ENCODE results near the gene SNAPC4. TPM values are rescaled to one million over a fixed set of nuclear protein-coding genes. Genes with fewer than 3 reads are reported as not detected.
"Not testable (repeated sequence)": the region's sequence is repeated elsewhere in the genome, so short reads cannot be mapped to it uniquely, and the experiment has no call there.

Gene SNAPC4
- total RNA-seq, 2 donors from 2014 or later: 18.0 to 18.7 TPM

DNA sequence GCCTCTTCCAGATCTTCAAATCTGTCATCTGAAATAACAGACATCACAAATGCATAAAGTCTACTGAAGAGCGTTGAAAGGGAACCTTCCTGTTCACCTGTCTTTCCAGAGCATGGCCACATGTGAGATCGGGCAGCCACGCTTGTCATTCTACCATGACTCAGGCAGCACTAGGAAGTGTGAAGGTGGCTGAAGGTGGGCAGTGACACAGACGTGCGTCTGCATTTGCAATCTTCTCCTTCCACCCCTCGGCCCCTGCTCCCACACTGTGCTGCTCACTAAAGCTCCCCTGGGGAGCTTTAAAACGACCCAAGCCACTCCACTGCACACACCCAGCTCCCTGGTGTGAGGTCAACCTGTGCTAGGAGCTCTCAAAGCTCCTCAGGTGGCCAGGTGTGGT, 7.9 kb upstream of the SNAPC4 start:
- Mint-ChIP-seq H3K4me1 (peaks cover 20% of the 10 kb centered on the region), H3K27ac (no peak overlapping the region), H3K9me3 (no peaks in the 10 kb centered on the region), H3K4me3 (peak overlapping the region; percentile 88), H3K36me3 (ENCODE audit: low read depth) (peaks cover 53% of the 10 kb centered on the region), H3K27me3 (ENCODE audit: insufficient read depth) (no peaks in the 10 kb centered on the region)
- no peak overlapping the region for H3K9ac ChIP-seq (ENCODE audit: extremely low read depth, low read length, poor library complexity, severe bottlenecking)
- DNase-seq: no peak
- peaks cover 5% of the 10 kb centered on the region for H3K4me1 ChIP-seq (ENCODE audit: control insufficient read depth, insufficient read depth, low read length)
- H3K4me3 ChIP-seq (ENCODE audit: low read length): no peak overlapping the region
- H3K27ac ChIP-seq (ENCODE audit: low read depth, low read length): no peak overlapping the region
- peaks cover 51% of the 10 kb centered on the region for H3K36me3 ChIP-seq (ENCODE audit: control insufficient read depth, insufficient read depth, low read length)
- TF ChIP-seq, protein P1, sequence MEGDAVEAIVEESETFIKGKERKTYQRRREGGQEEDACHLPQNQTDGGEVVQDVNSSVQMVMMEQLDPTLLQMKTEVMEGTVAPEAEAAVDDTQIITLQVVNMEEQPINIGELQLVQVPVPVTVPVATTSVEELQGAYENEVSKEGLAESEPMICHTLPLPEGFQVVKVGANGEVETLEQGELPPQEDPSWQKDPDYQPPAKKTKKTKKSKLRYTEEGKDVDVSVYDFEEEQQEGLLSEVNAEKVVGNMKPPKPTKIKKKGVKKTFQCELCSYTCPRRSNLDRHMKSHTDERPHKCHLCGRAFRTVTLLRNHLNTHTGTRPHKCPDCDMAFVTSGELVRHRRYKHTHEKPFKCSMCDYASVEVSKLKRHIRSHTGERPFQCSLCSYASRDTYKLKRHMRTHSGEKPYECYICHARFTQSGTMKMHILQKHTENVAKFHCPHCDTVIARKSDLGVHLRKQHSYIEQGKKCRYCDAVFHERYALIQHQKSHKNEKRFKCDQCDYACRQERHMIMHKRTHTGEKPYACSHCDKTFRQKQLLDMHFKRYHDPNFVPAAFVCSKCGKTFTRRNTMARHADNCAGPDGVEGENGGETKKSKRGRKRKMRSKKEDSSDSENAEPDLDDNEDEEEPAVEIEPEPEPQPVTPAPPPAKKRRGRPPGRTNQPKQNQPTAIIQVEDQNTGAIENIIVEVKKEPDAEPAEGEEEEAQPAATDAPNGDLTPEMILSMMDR (conservative IDR thresholded peaks at IDR 0.05): no peak
- 95 to 100% methylated on average over 2 to 7 of the region's 7 CpGs for WGBS, 2 experiments (ENCODE audit: insufficient coverage in 1 of 2, insufficient read length in 1 of 2)
- H3K9me3 ChIP-seq (ENCODE audit: control insufficient read depth, low read length): no peaks in the 10 kb centered on the region
- no peaks in the 10 kb centered on the region for H3K27me3 ChIP-seq (ENCODE audit: control insufficient read depth, insufficient read depth, low read length, poor library complexity, severe bottlenecking)

DNA sequence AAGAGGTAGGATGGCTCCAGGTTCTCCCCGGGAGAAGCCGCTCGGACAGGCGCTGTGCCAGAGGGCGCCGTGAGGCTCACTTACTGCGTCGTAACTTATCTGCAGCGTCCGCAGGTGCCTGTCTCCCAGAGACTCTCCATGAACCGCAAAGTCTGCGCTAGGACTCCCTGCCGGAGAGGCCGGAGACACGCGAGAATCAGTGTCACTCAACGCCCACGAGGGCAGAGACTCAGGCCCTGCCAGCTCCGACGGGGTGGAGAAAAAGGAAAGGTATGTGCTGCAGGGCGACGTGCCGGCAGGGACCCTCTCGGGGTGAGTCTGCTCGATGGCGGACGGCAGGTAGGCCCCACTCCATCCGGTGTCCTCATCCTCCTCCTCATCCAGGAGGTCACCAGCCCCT, 7.1 kb upstream of the SNAPC4 start:
- H3K4me1 ChIP-seq (ENCODE audit: control insufficient read depth, insufficient read depth, low read length); H3K9ac ChIP-seq (ENCODE audit: extremely low read depth, low read length, poor library complexity, severe bottlenecking); H3K27me3 ChIP-seq (ENCODE audit: control insufficient read depth, insufficient read depth, low read length, poor library complexity, severe bottlenecking); H3K27ac Mint-ChIP-seq; H3K9me3 ChIP-seq (ENCODE audit: control insufficient read depth, low read length); H3K4me3 Mint-ChIP-seq; DNase-seq; H3K27me3 Mint-ChIP-seq (ENCODE audit: insufficient read depth); H3K27ac ChIP-seq (ENCODE audit: low read depth, low read length); H3K4me3 ChIP-seq (ENCODE audit: low read length); H3K9me3 Mint-ChIP-seq: not testable (repeated sequence)
- WGBS, 2 experiments (ENCODE audit: insufficient coverage in 1 of 2, insufficient read length in 1 of 2): 95 to 96% methylated on average over 19 to 28 of the region's 28 CpGs
- Mint-ChIP-seq H3K36me3 (ENCODE audit: low read depth) (peaks cover 51% of the 10 kb centered on the region), H3K4me1 (peaks cover 20% of the 10 kb centered on the region)
- peaks cover 50% of the 10 kb centered on the region for H3K36me3 ChIP-seq (ENCODE audit: control insufficient read depth, insufficient read depth, low read length)

DNA sequence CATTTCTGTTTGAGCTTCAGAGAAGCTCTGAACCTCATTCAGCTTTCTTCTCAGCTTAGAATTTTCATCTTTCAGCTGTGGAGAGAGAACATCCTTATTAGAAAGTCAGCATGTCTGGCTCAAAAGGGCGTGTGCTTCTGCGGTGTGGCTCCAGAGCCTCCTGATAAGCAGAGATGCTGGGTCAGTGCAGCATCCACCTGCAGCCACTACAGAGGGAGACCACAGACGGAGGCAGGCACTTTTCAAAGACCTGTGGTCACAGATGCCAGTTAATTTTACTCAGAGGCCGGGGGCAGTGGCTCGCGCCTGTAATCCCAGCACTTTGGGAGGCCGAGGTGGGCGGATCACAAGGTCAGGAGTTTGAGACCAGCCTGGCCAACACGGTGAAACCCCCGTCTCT, 5.9 kb upstream of the SNAPC4 start:
- not testable (repeated sequence) for H3K27ac Mint-ChIP-seq; H3K9me3 ChIP-seq (ENCODE audit: control insufficient read depth, low read length); H3K27ac ChIP-seq (ENCODE audit: low read depth, low read length); H3K4me3 ChIP-seq (ENCODE audit: low read length); H3K27me3 ChIP-seq (ENCODE audit: control insufficient read depth, insufficient read depth, low read length, poor library complexity, severe bottlenecking); H3K4me3 Mint-ChIP-seq; DNase-seq; H3K27me3 Mint-ChIP-seq (ENCODE audit: insufficient read depth); H3K9ac ChIP-seq (ENCODE audit: extremely low read depth, low read length, poor library complexity, severe bottlenecking); H3K4me1 ChIP-seq (ENCODE audit: control insufficient read depth, insufficient read depth, low read length); H3K9me3 Mint-ChIP-seq
- peaks cover 47% of the 10 kb centered on the region for H3K36me3 ChIP-seq (ENCODE audit: control insufficient read depth, insufficient read depth, low read length)
- Mint-ChIP-seq H3K4me1 (peaks cover 12% of the 10 kb centered on the region), H3K36me3 (ENCODE audit: low read depth) (peaks cover 49% of the 10 kb centered on the region)
- 92 to 96% methylated on average over 4 to 10 of the region's 10 CpGs for WGBS, 2 experiments (ENCODE audit: insufficient coverage in 1 of 2, insufficient read length in 1 of 2)

DNA sequence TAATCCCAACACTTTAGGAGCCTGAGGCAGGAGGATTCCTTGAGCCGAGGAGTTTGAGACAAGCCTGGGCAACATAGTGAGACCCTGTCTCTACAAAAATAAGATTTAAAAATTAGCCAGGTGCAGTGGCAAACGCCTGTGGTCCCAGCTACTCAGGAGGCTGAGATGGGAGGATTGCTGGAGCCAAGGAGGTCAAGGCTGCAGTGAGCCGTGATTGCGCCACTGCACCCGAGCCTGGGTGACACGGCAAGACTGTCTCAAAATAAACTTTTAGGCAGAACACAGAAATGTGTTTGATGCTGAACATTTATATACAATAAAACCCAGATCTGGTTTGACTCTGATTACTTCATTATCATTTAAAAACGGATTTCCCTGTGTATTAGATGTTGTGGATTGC, 5.5 kb upstream of the SNAPC4 start:
- DNase-seq: no peak
- Mint-ChIP-seq H3K9me3 (no peaks in the 10 kb centered on the region), H3K4me3 (no peak overlapping the region), H3K4me1 (peaks cover 12% of the 10 kb centered on the region), H3K27me3 (ENCODE audit: insufficient read depth) (no peaks in the 10 kb centered on the region), H3K27ac (no peak overlapping the region), H3K36me3 (ENCODE audit: low read depth) (peaks cover 49% of the 10 kb centered on the region)
- 93 to 95% methylated on average over 6 to 7 of the region's 7 CpGs for WGBS, 2 experiments (ENCODE audit: insufficient coverage in 1 of 2, insufficient read length in 1 of 2)
- no peaks in the 10 kb centered on the region for H3K27me3 ChIP-seq (ENCODE audit: control insufficient read depth, insufficient read depth, low read length, poor library complexity, severe bottlenecking)
- H3K9ac ChIP-seq (ENCODE audit: extremely low read depth, low read length, poor library complexity, severe bottlenecking): no peak overlapping the region
- TF ChIP-seq, protein P1 (conservative IDR thresholded peaks at IDR 0.05): no peak
- H3K4me1 ChIP-seq (ENCODE audit: control insufficient read depth, insufficient read depth, low read length): no peaks in the 10 kb centered on the region
- H3K4me3 ChIP-seq (ENCODE audit: low read length): no peak overlapping the region
- peaks cover 47% of the 10 kb centered on the region for H3K36me3 ChIP-seq (ENCODE audit: control insufficient read depth, insufficient read depth, low read length)
- H3K27ac ChIP-seq (ENCODE audit: low read depth, low read length): no peak overlapping the region
- H3K9me3 ChIP-seq (ENCODE audit: control insufficient read depth, low read length): no peaks in the 10 kb centered on the region

All from endodermal cell (in vitro differentiated cells).